Spinal cord (tissue), 10 donors: ENCODE measurements around the gene SPRR1A. TPM values are rescaled to one million over a fixed set of nuclear protein-coding genes. Genes with fewer than 3 reads are reported as not detected.
"Not testable (repeated sequence)": the region's sequence is repeated elsewhere in the genome, so short reads cannot be mapped to it uniquely, and the experiment has no call there.

Experiments used
- DNase-seq, 6 donors: peaks; one replicate each; pipeline versions ENCODE4 v3.0.0 to v3.0.0-alpha.2; 2013 to 2015; ENCODE audit warnings: low spot score in 6 of 6, low read depth in 4 of 6
- H3K27ac ChIP-seq: one replicate; pipeline ENCODE4 v1.5.1; 2013; ENCODE audit warnings: low read depth, low read length, control low read depth
- H3K27me3 ChIP-seq: one replicate; pipeline ENCODE4 v1.6.1; 2013; ENCODE audit warnings: low read length; ENCODE audit not compliant: control insufficient read depth, insufficient read depth
- H3K36me3 ChIP-seq: one replicate; pipeline ENCODE4 v1.6.1; 2013; ENCODE audit warnings: low read length; ENCODE audit not compliant: control insufficient read depth, insufficient read depth
- H3K4me1 ChIP-seq: one replicate; pipeline ENCODE4 v1.6.1; 2013; ENCODE audit warnings: low read length; ENCODE audit not compliant: control insufficient read depth, insufficient read depth
- H3K4me3 ChIP-seq: one replicate; pipeline ENCODE4 v1.5.1; 2013; ENCODE audit warnings: low read depth, low read length, control low read depth
- H3K9me3 ChIP-seq: one replicate; pipeline ENCODE4 v1.6.1; 2013; ENCODE audit warnings: low read length; ENCODE audit not compliant: control insufficient read depth, insufficient read depth
- WGBS: methylation state at CpG from one replicate; pipeline ENCODE4 v1.1.5; 2013; ENCODE audit warnings: missing lambda C conversion rate; ENCODE audit not compliant: insufficient coverage; 5-methylcytosine and 5-hydroxymethylcytosine counted together
- polyA plus RNA-seq, 2 donors: library from polyadenylated mRNA; unstranded; fragments of 120-200 nt; gene quantifications; one replicate each; pipeline ENCODE4 v1.2.1, GENCODE V29; 2013; ENCODE audit not compliant: insufficient read length in 2 of 2
- total RNA-seq, 2 donors: library from RNA; depleted of rRNA in 1 of 2; stranded (reverse); fragments of 120-200 nt in 1 of 2; fragments of >200 nt in 1 of 2; gene quantifications; one replicate each; pipeline versions ENCODE4 v1.2.3 to v1.2.4, GENCODE V29; 2013 to 2014
- donor health status: healthy.

SPRR1A gene
- total and polyA plus RNA-seq, 4 donors, result not detected

GRCh38 chr1:152995842-152996241 is 12.0 kb downstream of the SPRR1A start:
- WGBS, result no CpG with 5 or more reads among the region's 1 CpG
- Histone ChIP-seq H3K4me3 (no peak overlapping the region), H3K9me3 (no peaks in the 10 kb centered on the region), H3K4me1 (peaks cover 5% of the 10 kb centered on the region), H3K27me3 (no peaks in the 10 kb centered on the region), H3K36me3 (no peaks in the 10 kb centered on the region), H3K27ac (no peak overlapping the region)
- no peak for DNase-seq

- H3K9me3 ChIP-seq, result no peaks in the 10 kb centered on the region
- peaks cover 5% of the 10 kb centered on the region for H3K4me1 ChIP-seq
- H3K27me3 ChIP-seq, result no peaks in the 10 kb centered on the region
- 24% methylated on average over 4 of the region's 5 CpGs for WGBS
- no peak overlapping the region for H3K27ac ChIP-seq
- peak in 3 of 6 donors; percentile 5 to 80 (median 37) for DNase-seq
- no peak overlapping the region for H3K4me3 ChIP-seq
- no peaks in the 10 kb centered on the region for H3K36me3 ChIP-seq
Observed at GRCh38 chr1:152996633-152997400, 12.9 kb downstream of the SPRR1A start.

DNA sequence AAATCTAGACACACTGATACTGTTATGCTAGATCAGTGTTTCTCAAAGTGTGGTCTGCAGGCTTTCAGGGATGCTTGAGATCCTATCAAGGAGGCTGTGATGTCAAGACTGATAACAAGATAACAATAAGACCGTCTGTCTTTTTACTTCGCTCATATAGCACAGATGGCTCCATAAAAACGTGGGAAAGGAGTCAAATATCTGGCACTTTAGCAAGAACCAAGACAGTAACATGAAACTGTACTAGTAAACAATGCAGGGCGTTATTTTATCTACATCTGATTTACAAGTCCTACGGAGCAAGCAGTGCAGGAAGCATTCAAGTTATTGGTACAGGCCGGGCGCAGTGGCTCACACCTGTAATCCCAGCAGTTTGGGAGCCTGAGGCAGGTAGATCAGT is 14.0 kb downstream of the SPRR1A start:
- no peaks in the 10 kb centered on the region for H3K27me3 ChIP-seq
- no peaks in the 10 kb centered on the region for H3K9me3 ChIP-seq
- peaks cover 5% of the 10 kb centered on the region for H3K4me1 ChIP-seq
- no peak overlapping the region for H3K4me3 ChIP-seq
- WGBS, result 78% methylated on average over 7 of the region's 7 CpGs
- DNase-seq, result peak in 1 of 6 donors; percentile 49
- H3K36me3 ChIP-seq, result no peaks in the 10 kb centered on the region
- no peak overlapping the region for H3K27ac ChIP-seq

GRCh38 chr1:152998476-152998875 is 14.6 kb downstream of the SPRR1A start:
- Histone ChIP-seq H3K4me3 (no peak overlapping the region), H3K36me3 (no peaks in the 10 kb centered on the region), H3K9me3 (no peaks in the 10 kb centered on the region), H3K27me3 (no peaks in the 10 kb centered on the region), H3K27ac (no peak overlapping the region), H3K4me1 (peaks cover 5% of the 10 kb centered on the region)
- DNase-seq, result no peak
- WGBS, result 94% methylated on average over 4 of the region's 4 CpGs

- 92% methylated on average over 4 of the region's 6 CpGs for WGBS
- H3K4me1 ChIP-seq, result peaks cover 5% of the 10 kb centered on the region
- no peaks in the 10 kb centered on the region for H3K27me3 ChIP-seq
- no peak overlapping the region for H3K27ac ChIP-seq
- H3K4me3 ChIP-seq, result no peak overlapping the region
- H3K9me3 ChIP-seq, result no peaks in the 10 kb centered on the region
- no peaks in the 10 kb centered on the region for H3K36me3 ChIP-seq
- no peak for DNase-seq
Observed at GRCh38 chr1:152999818-153000217, 15.9 kb downstream of the SPRR1A start.

DNA sequence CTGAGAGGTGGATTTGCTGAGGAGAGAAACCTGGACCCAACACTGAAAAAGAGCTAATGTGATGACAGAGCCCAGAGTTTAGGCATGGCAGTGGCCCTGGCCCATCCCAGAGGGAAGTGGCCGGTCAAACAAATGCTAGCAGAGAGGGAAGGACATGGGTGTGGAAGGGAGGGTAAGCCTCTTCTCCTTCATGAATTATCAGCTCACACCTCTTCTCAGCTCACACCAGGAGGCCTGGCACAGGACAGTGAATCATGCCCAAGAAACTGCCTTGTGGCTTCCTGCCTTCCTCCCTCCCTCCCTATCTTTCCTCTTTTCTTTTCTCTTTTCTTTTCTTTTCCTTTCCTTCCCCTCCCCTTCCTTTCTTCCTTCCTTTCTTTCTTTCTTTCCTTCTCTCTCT is 16.4 kb downstream of the SPRR1A start:
- H3K4me1 ChIP-seq, result peaks cover 5% of the 10 kb centered on the region
- H3K27ac ChIP-seq, result no peak overlapping the region
- no peaks in the 10 kb centered on the region for H3K27me3 ChIP-seq
- no peak for DNase-seq
- no peak overlapping the region for H3K4me3 ChIP-seq
- no peaks in the 10 kb centered on the region for H3K9me3 ChIP-seq
- WGBS, result no CpG with 5 or more reads among the region's 1 CpG
- no peaks in the 10 kb centered on the region for H3K36me3 ChIP-seq

DNA sequence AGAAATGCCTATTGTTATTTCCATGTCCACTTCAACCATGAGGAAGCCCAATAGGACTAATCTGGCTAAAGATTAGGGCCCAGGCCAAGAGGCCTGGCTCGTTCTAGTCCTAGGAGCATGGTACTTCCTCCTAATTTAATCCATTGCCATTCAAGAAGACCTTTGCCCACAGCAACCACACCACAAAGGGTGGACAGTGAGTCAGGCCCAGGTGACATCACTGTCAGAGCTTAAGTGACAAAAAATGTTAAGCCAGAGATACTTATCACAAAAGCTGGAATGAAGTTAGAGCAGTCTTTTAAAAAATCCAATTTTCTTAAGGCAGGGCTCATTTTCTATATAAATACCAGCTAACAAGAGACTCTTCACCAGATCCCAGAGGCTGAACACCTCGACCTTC is 17.5 kb downstream of the SPRR1A start, which contains the start of gene SPRR3:
Gene SPRR3, plus strand, starts transcription at position 368 of the 400 bp plus-strand sequence. CDS start 1,272 bp downstream, outside the sequence.
- DNase-seq, result no peak
- no CpG with 5 or more reads among the region's 2 CpGs for WGBS
- peaks cover 5% of the 10 kb centered on the region for H3K4me1 ChIP-seq

DNA sequence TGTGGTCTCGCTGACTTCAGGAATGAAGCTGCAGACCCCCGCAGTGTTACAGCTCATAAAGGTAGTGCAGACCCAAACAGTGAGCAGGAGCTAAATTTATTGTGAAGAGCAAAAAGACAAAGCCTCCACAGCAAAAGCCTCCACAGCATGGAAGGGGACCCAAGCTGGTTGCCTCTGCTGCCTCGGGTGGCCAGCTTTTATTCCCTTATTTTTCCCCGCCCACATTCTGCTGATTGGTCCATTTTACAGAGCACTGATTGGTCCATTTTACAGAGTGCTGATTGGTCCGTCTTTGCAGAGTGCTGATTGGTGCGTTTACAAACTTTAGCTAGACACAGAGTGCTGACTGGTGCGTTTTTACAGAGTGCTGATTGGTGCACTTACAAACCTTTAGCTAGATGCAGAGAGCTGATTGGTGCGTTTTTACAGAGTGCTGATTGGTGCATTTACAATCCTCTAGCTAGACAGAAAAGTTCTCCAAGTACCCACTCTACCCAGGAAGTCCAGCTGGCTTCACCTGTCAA is 27.4 kb downstream of the SPRR1A start:
- not testable (repeated sequence) for H3K36me3 ChIP-seq, H3K4me3 ChIP-seq, H3K9me3 ChIP-seq, H3K4me1 ChIP-seq, H3K27ac ChIP-seq, H3K27me3 ChIP-seq, DNase-seq
- 87% methylated on average over 6 of the region's 8 CpGs for WGBS

More for the DNA sequence above, 17.5 kb downstream of the SPRR1A start, which contains the start of gene SPRR3:
- Histone ChIP-seq H3K9me3 (no peaks in the 10 kb centered on the region), H3K4me3 (no peak within 1 kb of the TSS), H3K36me3 (no peaks in the 10 kb centered on the region), H3K27ac (no peak within 1 kb of the TSS), H3K27me3 (no peaks in the 10 kb centered on the region)

DNA sequence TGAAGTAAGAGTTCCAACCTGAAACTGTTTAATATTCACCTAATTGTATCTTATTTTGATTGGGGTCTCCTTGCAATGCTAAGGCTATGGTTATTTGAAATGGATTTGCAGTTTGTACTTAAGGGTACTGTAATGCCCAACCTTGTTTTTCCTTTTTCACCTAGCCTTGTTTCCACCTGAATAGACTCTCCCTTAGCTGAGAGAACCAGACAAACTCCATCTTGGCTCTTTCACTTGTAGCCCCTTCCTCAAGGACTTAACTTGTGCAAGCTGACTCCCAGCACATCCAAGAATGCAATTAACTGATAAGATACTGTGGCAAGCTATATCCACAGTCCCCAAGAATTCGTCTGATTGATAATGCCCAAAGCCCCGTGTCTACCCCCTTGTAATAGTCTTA is 37.9 kb downstream of the SPRR1A start:
- H3K27me3 ChIP-seq, DNase-seq, H3K36me3 ChIP-seq, H3K27ac ChIP-seq, H3K4me3 ChIP-seq, H3K4me1 ChIP-seq, H3K9me3 ChIP-seq: not testable (repeated sequence)
- WGBS, result 90% methylated on average over 2 of the region's 2 CpGs

DNA sequence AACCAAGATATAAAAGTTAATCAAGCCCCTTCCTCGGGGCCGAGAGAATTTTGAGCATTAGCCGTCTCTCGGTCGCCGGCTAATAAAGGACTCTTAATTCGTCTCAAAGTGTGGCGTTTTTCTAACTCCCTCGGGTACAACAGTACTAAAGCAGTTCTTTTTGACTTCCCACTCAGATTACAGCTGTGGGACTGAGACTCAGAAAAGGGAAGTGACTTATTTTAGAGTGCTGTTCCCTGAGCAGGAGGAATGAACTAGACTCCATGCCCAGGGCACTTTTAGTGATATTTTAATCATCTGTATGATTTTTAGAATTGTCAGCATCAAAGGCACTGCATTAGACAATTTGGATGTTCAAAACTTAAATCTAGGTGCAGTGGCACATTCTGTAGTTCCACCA is 38.5 kb downstream of the SPRR1A start:
- H3K36me3 ChIP-seq, H3K27ac ChIP-seq, H3K9me3 ChIP-seq, H3K4me1 ChIP-seq, H3K27me3 ChIP-seq, H3K4me3 ChIP-seq, DNase-seq: not testable (repeated sequence)
- no CpG with 5 or more reads among the region's 9 CpGs for WGBS
